HT-29 (cell line): ENCODE results near the gene DES. TPM values are rescaled to one million over a fixed set of nuclear protein-coding genes. Genes with fewer than 3 reads are reported as not detected.
A peak's percentile ranks its signal among the peaks of the same experiment; 100 is the strongest.

ENCODE experiments used
- DNase-seq: peaks from one replicate; pipeline ENCODE4 v3.0.0-alpha.2; 2015; ENCODE audit warnings: low spot score
- total RNA-seq: library from RNA; depleted of rRNA; stranded (reverse); fragments of >200 nt; shearing (Covaris generic); gene quantifications from 2 replicates; pipeline ENCODE4 v1.2.3, GENCODE V29; 2014

The DES gene
- total RNA-seq, 1 experiment from 2014 or later = not detected

GRCh38 chr2:219453671-219454590, 35.8 kb downstream of the DES start:
- no peak for DNase-seq

- no peak for DNase-seq
Measured at GRCh38 chr2:219455581-219455980, 37.4 kb downstream of the DES start.

GRCh38 chr2:219457784-219458369, 39.7 kb downstream of the DES start:
- peak; percentile 26 for DNase-seq

- no peak for DNase-seq
Measured at GRCh38 chr2:219458996-219459395, 40.8 kb downstream of the DES start.

- peak; percentile 66 for DNase-seq
Measured at GRCh38 chr2:219459460-219460311, 41.5 kb downstream of the DES start.

GRCh38 chr2:219460424-219460926, 42.3 kb downstream of the DES start:
- DNase-seq = no peak

- DNase-seq = no peak
Measured at GRCh38 chr2:219461047-219461514, 42.9 kb downstream of the DES start.

- no peak for DNase-seq
Measured at GRCh38 chr2:219461669-219462068, 43.5 kb downstream of the DES start.

GRCh38 chr2:219462349-219462748, 44.2 kb downstream of the DES start:
- DNase-seq = no peak

- DNase-seq = no peak
Measured at GRCh38 chr2:219464286-219465032, 46.3 kb downstream of the DES start.

GRCh38 chr2:219465659-219466561, 47.7 kb downstream of the DES start:
- DNase-seq = no peak

- no peak for DNase-seq
Measured at GRCh38 chr2:219466816-219467735, 48.9 kb downstream of the DES start.

GRCh38 chr2:219467736-219468075, 49.5 kb downstream of the DES start:
- peak; percentile 79 for DNase-seq

- peak; percentile 62 for DNase-seq
Measured at GRCh38 chr2:219468410-219469185, 50.4 kb downstream of the DES start.

GRCh38 chr2:219469186-219469724, 51.1 kb downstream of the DES start:
- no peak for DNase-seq

GRCh38 chr2:219470429-219470828, 52.3 kb downstream of the DES start:
- no peak for DNase-seq

GRCh38 chr2:219471476-219472371, 53.5 kb downstream of the DES start:
- DNase-seq = no peak
